Activated CD8-positive, alpha-beta memory T cell treated with anti-CD3 and anti-CD28 coated beads, Interleukin-2, amount 50 U/mL, for 24 hours (primary cell): Measurements from ENCODE around the gene ACBD6.

Experiments used
- DNase-seq: peaks from one replicate; pipeline ENCODE4 v3.0.0-alpha.2; 2020; ENCODE audit errors: extremely low read depth

The ACBD6 gene

DNA sequence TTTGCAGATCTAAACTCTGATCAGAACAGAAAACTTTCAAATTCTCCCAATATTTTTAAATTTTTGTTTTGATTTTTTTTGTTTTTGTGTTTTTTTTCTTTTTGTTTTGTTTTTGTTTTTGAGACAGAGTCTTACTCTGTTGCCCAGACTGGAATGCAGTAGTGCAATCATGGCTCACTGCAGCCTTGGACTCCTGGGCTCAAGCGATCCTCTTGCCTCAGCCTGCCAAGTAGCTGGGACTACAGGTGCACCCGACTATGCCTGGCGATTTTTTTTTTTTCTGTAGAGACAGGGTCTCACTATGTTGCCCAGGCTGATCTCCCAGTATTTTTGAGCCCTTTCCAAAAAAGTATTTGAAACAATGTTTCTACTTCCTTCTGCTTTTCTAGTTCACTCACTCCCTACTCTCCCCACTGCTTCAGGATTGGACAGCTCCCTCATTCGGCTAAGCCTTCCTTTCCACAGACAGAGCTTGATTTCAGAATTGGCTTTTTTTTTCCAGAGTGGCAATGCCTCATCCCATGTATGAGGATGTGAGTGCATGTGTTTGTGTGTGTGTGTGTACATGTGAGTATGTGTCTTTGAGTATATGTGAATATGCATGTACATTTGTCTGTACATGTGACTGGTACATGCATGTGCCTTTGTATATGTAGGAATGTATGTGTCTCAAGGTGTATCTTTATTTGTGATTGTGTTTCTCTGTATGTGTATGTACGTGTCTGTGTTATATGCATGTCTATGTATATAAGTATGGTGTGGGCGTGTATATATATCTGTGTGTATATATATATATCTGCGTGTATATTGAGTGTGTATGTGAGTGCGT lies 260.4 kb downstream of the ACBD6 start:
- DNase-seq: no peak

DNA sequence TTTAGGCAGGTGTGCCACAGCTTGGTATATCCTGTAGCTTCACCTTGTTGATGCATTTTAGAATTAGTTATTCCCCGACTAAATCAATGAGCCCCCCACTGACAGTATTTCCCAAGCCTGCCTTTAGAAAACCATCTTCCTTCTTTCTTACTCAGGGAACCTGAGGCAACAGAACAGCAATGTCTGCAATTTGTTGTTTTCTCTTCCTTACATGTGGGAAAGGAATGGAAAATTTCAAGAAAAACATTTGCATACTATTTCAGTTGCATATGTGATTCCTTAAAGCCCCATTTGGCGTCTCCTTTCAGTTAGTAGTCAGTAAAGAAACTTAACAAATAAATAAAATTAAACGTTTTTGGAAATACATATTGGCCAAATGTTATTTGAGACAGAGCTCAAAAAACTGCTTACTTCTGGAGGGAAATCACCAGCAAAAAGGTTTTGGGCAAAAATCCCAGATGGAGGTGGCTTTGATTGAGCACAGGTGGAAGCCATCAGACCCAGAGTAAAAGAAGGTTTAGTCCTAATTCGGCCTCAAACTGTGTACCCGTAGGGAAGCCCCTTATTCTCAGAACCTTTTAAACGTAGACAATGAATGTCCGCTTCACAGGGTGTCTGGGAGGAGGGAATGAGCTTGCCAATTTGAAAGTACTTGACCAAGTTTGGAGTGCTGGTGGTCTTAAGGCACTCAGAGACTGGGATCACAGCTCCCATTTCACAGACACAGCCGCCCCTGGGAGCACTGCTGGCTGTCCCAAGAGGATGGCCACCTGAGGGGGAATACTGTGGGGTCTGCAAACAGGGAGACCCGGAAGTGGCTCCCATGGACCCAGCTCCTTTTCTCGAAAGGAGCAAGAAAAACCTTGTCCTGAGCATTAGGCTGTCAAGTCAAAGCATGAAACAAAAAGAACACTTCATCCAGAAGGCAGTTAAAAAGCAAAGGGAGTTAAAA lies 263.0 kb downstream of the ACBD6 start:
- no peak for DNase-seq

DNA sequence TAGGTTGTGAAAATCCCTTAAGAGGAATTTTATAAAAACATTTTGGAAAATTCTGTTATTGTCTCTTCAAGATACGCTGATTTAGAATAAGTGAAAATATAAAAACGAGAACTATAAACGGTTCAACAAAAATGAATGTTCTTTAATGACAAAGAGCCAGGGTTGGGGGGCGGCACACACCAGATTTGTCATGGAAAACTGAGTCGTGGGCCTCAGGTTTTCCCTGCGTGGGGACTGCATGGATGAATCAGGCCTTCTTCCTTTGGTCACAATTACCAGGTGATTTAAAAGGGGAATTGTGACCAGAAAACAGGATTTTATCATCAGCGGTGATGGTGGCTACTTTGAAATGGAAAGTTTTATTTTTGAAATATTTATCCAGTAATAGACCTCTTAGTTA lies 263.7 kb downstream of the ACBD6 start:
- DNase-seq: no peak
